ENCODE data around the gene TRDMT1.

Gene TRDMT1

GRCh38 chr10:17244700-17245365, 43.4 kb upstream of the TRDMT1 start:
- TF ChIP-seq REST (IDR thresholded peaks at IDR 0.05; ENCODE audit: insufficient read depth in 1 of 2, low read depth in 2 of 2, low read length in 2 of 2), result no peak
- no peak for TF ChIP-seq TAF1 (IDR thresholded peaks at IDR 0.05; ENCODE audit: borderline replicate concordance, insufficient read depth, low read length)
- no peak for TF ChIP-seq POLR2AphosphoS5 (IDR thresholded peaks at IDR 0.05; ENCODE audit: low read depth, low read length)
- no peak for TF ChIP-seq FOXP2 (optimal IDR thresholded peaks at IDR 0.05; ENCODE audit: borderline replicate concordance, extremely low read depth, extremely low read length, insufficient read depth)
- TF ChIP-seq SIN3A (IDR thresholded peaks at IDR 0.05; ENCODE audit: borderline replicate concordance, insufficient read depth, low read length), result no peak

- TF ChIP-seq POLR2AphosphoS5 (IDR thresholded peaks at IDR 0.05; ENCODE audit: low read depth, low read length), result no peak
- TF ChIP-seq SIN3A (IDR thresholded peaks at IDR 0.05; ENCODE audit: borderline replicate concordance, insufficient read depth, low read length), result no peak
- no peak for TF ChIP-seq TAF1 (IDR thresholded peaks at IDR 0.05; ENCODE audit: borderline replicate concordance, insufficient read depth, low read length)
- TF ChIP-seq FOXP2 (optimal IDR thresholded peaks at IDR 0.05; ENCODE audit: borderline replicate concordance, extremely low read depth, extremely low read length, insufficient read depth), result no peak
- no peak for TF ChIP-seq REST (IDR thresholded peaks at IDR 0.05; ENCODE audit: insufficient read depth in 1 of 2, low read depth in 2 of 2, low read length in 2 of 2)
Observed at GRCh38 chr10:17241611-17242333, 40.3 kb upstream of the TRDMT1 start.

- no peak for TF ChIP-seq TAF1 (IDR thresholded peaks at IDR 0.05; ENCODE audit: borderline replicate concordance, insufficient read depth, low read length)
- TF ChIP-seq SIN3A (IDR thresholded peaks at IDR 0.05; ENCODE audit: borderline replicate concordance, insufficient read depth, low read length), result no peak
- no peak for TF ChIP-seq POLR2AphosphoS5 (IDR thresholded peaks at IDR 0.05; ENCODE audit: low read depth, low read length)
- TF ChIP-seq REST (IDR thresholded peaks at IDR 0.05; ENCODE audit: insufficient read depth in 1 of 2, low read depth in 2 of 2, low read length in 2 of 2), result no peak
- TF ChIP-seq FOXP2 (optimal IDR thresholded peaks at IDR 0.05; ENCODE audit: borderline replicate concordance, extremely low read depth, extremely low read length, insufficient read depth), result no peak
Observed at GRCh38 chr10:17240616-17241015, 39.1 kb upstream of the TRDMT1 start.

DNA sequence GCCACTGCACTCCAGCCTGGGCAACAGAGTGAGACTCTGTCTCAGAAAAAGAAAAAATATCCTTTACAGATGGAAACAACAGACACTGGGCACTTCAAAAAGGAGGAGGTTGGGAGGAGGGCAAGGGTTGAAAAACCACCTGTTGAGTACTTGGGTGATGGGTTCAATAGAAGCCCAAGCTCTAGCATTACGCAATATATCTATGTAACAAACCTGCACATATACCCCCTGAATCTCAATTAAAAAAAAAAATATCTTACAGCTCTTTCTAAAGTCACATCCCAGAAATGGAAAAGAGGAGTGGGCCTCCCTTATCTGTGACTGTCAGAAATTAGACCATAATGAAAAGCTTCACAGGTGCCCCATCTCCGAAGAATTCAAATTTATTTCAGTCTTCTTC, 38.6 kb upstream of the TRDMT1 start:
- no peak for TF ChIP-seq SIN3A (IDR thresholded peaks at IDR 0.05; ENCODE audit: borderline replicate concordance, insufficient read depth, low read length)
- no peak for TF ChIP-seq POLR2AphosphoS5 (IDR thresholded peaks at IDR 0.05; ENCODE audit: low read depth, low read length)
- TF ChIP-seq REST (IDR thresholded peaks at IDR 0.05; ENCODE audit: insufficient read depth in 1 of 2, low read depth in 2 of 2, low read length in 2 of 2), result no peak
- TF ChIP-seq FOXP2 (optimal IDR thresholded peaks at IDR 0.05; ENCODE audit: borderline replicate concordance, extremely low read depth, extremely low read length, insufficient read depth), result no peak
- TF ChIP-seq TAF1 (IDR thresholded peaks at IDR 0.05; ENCODE audit: borderline replicate concordance, insufficient read depth, low read length), result no peak

Measured in PFSK-1 (cell line).